Activated naive CD8-positive, alpha-beta T cell treated with anti-CD3 and anti-CD28 coated beads, Interleukin-2, amount 50 U/mL, for 24 hours (primary cell): ENCODE data around the gene GPR32.
A peak's percentile ranks its signal among the peaks of the same experiment; 100 is the strongest.
"Not testable (repeated sequence)": the region's sequence is repeated elsewhere in the genome, so short reads cannot be mapped to it uniquely, and the experiment has no call there.

Experiments
- ATAC-seq: fragments of 150-1000 bp; cut with Tn5 transposase; one replicate; pipeline ENCODE4 v1.10.0; 2021
- DNase-seq: peaks from one replicate; pipeline ENCODE4 v3.0.0; 2021
- H3K27ac Mint-ChIP-seq: one replicate; pipeline ENCODE4 v1.8.0; 2021; ENCODE audit warnings: mild to moderate bottlenecking, mixed read lengths
- H3K27me3 Mint-ChIP-seq: one replicate; pipeline ENCODE4 v1.8.0; 2021; ENCODE audit warnings: mixed read lengths
- H3K36me3 Mint-ChIP-seq: one replicate; pipeline ENCODE4 v1.8.0; 2021; ENCODE audit warnings: low read depth, mixed read lengths
- H3K4me1 Mint-ChIP-seq: one replicate; pipeline ENCODE4 v1.8.0; 2021; ENCODE audit warnings: mixed read lengths
- H3K4me3 Mint-ChIP-seq: one replicate; pipeline ENCODE4 v1.8.0; 2021; ENCODE audit warnings: mild to moderate bottlenecking, moderate library complexity, mixed read lengths
- H3K9me3 Mint-ChIP-seq: one replicate; pipeline ENCODE4 v1.8.0; 2021; ENCODE audit warnings: mixed read lengths

Gene GPR32, protein sequence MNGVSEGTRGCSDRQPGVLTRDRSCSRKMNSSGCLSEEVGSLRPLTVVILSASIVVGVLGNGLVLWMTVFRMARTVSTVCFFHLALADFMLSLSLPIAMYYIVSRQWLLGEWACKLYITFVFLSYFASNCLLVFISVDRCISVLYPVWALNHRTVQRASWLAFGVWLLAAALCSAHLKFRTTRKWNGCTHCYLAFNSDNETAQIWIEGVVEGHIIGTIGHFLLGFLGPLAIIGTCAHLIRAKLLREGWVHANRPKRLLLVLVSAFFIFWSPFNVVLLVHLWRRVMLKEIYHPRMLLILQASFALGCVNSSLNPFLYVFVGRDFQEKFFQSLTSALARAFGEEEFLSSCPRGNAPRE

GRCh38 chr19:50770164-50770563 lies at the start of gene GPR32:
GPR32 (plus strand) TSS chr19:50770464; CDS start chr19:50770601, 137 bp downstream.
- H3K27ac Mint-ChIP-seq, H3K4me1 Mint-ChIP-seq, H3K4me3 Mint-ChIP-seq, ATAC-seq, DNase-seq, H3K9me3 Mint-ChIP-seq, H3K36me3 Mint-ChIP-seq: not testable (repeated sequence)
- H3K27me3 Mint-ChIP-seq = peaks cover 30% of the 10 kb centered on the region

DNA sequence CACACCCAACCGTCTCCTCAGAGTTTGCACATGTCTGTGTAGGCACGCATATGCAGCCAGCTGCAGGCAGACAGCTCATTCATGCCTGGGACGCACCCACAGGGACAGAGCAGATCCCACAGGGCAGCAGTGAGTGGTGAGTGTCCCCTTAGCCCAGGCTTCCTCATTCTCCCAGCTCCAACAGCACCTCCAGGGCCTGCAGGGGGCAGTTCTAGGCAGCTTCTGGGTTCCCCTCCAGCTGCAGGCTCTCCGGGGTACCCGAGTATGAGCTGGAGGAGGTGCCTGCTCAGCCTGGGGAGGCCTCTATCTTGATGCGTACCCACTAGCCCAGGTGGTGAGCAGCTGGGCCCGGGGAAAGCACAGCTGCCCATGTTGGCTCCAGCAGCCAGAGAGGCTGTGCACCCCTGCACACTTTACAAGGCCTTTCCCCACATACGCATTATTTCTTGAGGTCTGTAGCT lies 49.3 kb upstream of the GPR32 start:
- Mint-ChIP-seq H3K9me3 (no peaks in the 10 kb centered on the region), H3K4me1 (peaks cover 19% of the 10 kb centered on the region), H3K27ac (no peak overlapping the region), H3K36me3 (no peaks in the 10 kb centered on the region), H3K4me3 (no peak overlapping the region), H3K27me3 (peaks cover 47% of the 10 kb centered on the region)
- ATAC-seq (no peak), DNase-seq (no peak)

GRCh38 chr19:50721441-50722137 lies 48.7 kb upstream of the GPR32 start:
- no peak overlapping the region for H3K4me3 Mint-ChIP-seq
- H3K27ac Mint-ChIP-seq = no peak overlapping the region
- H3K27me3 Mint-ChIP-seq = peaks cover 46% of the 10 kb centered on the region
- DNase-seq = no peak
- H3K9me3 Mint-ChIP-seq = no peaks in the 10 kb centered on the region
- ATAC-seq = no peak
- H3K4me1 Mint-ChIP-seq = peaks cover 24% of the 10 kb centered on the region
- H3K36me3 Mint-ChIP-seq = peaks cover 2% of the 10 kb centered on the region

DNA sequence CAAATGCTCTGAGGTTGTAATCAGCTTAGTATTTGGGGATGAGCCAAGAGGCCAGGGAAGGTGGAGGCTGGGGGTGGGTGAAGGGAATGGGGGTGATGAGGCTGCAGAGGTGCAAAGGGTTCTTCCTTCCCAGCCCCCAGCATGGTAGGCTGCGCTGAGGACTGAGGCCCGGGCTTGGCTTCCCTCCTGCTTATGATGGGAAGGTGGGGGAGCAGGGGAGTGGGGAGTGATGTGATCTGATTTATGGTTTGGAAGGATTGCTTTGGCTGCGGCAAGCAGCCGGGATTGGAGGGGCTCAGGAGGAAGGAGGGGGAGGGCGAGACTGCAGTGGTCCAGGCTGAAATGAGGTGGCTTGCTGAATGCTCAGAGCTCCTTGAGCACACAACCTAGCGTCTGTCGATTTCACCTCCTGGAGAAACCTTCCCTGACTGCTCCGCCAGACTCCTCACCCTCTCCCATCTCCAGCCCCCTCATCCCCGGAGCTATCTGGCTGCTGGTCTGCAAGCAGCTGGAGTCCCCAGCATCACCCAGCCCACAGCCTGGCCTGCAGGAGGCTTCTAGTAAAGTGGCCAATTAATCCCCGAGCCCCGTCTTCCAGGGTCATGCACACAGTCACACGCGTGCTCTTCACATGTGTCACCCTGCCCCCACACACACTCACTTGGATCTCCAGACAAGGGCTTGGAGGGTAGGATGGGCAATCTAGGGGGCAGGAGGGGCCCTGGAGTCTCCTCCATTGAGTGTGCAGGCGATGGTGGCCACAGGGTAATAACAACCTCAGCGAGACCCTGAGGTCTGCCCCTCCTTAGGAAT lies 47.9 kb upstream of the GPR32 start:
- H3K27ac Mint-ChIP-seq = no peak overlapping the region
- no peak for DNase-seq
- H3K4me1 Mint-ChIP-seq = peaks cover 27% of the 10 kb centered on the region
- no peaks in the 10 kb centered on the region for H3K9me3 Mint-ChIP-seq
- H3K4me3 Mint-ChIP-seq = no peak overlapping the region
- ATAC-seq = no peak
- H3K27me3 Mint-ChIP-seq = peaks cover 42% of the 10 kb centered on the region
- H3K36me3 Mint-ChIP-seq = peaks cover 7% of the 10 kb centered on the region

- Mint-ChIP-seq H3K4me1 (peaks cover 32% of the 10 kb centered on the region), H3K27me3 (peaks cover 38% of the 10 kb centered on the region), H3K9me3 (no peaks in the 10 kb centered on the region), H3K27ac (no peak within 1 kb of the TSS), H3K36me3 (peaks cover 8% of the 10 kb centered on the region), H3K4me3 (peak within 1 kb of the TSS; percentile 84)
- DNase-seq = no peak
- ATAC-seq = no peak
Measured at GRCh38 chr19:50723069-50723468, 47.2 kb upstream of the GPR32 start, which contains the start of gene CLEC11A. CLEC11A (plus strand) TSS chr19:50723364; CDS start chr19:50723526, 162 bp downstream.

GRCh38 chr19:50723735-50724521 lies 46.3 kb upstream of the GPR32 start:
- no peak for DNase-seq
- H3K36me3 Mint-ChIP-seq = peaks cover 8% of the 10 kb centered on the region
- H3K27ac Mint-ChIP-seq = peak overlapping the region; percentile 55
- H3K4me3 Mint-ChIP-seq = peak overlapping the region; percentile 84
- peaks cover 37% of the 10 kb centered on the region for H3K4me1 Mint-ChIP-seq
- peaks cover 38% of the 10 kb centered on the region for H3K27me3 Mint-ChIP-seq
- no peak for ATAC-seq
- no peaks in the 10 kb centered on the region for H3K9me3 Mint-ChIP-seq

GRCh38 chr19:50724522-50725217 lies 45.6 kb upstream of the GPR32 start:
- Mint-ChIP-seq H3K4me1 (peaks cover 37% of the 10 kb centered on the region), H3K9me3 (no peaks in the 10 kb centered on the region), H3K36me3 (peaks cover 8% of the 10 kb centered on the region), H3K27me3 (peaks cover 40% of the 10 kb centered on the region), H3K27ac (peak overlapping the region; percentile 81), H3K4me3 (peak overlapping the region; percentile 84)
- ATAC-seq = peak; percentile 78
- DNase-seq = peak; percentile 98

- Mint-ChIP-seq H3K9me3 (no peaks in the 10 kb centered on the region), H3K27me3 (peaks cover 38% of the 10 kb centered on the region), H3K4me1 (peaks cover 36% of the 10 kb centered on the region), H3K27ac (peak overlapping the region; percentile 81), H3K36me3 (peaks cover 8% of the 10 kb centered on the region), H3K4me3 (peak overlapping the region; percentile 84)
- ATAC-seq (peak; percentile 44), DNase-seq (no peak)
Measured at GRCh38 chr19:50725218-50725910, 44.9 kb upstream of the GPR32 start.

DNA sequence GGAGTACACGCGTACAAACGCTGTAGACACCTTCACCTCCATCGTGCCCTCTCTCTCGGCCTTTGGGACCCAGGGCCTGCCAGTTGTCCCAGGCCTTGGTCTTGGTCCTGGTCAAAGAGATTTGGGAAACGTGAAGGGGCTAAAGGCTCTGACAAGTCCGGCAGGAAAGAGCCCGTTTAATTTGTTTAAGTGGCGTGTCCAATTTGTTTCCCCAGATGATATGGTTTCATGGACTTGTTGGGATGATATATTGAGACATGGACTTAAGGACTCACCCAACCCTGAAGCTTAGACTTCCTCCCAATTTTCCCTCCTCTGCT lies 44.4 kb upstream of the GPR32 start:
- Mint-ChIP-seq H3K27me3 (peaks cover 33% of the 10 kb centered on the region), H3K4me3 (peak overlapping the region; percentile 84), H3K36me3 (peaks cover 8% of the 10 kb centered on the region), H3K9me3 (no peaks in the 10 kb centered on the region), H3K27ac (peak overlapping the region; percentile 81), H3K4me1 (peaks cover 33% of the 10 kb centered on the region)
- ATAC-seq = no peak
- DNase-seq = no peak

- no peaks in the 10 kb centered on the region for H3K9me3 Mint-ChIP-seq
- H3K4me1 Mint-ChIP-seq = peaks cover 31% of the 10 kb centered on the region
- H3K27me3 Mint-ChIP-seq = peaks cover 17% of the 10 kb centered on the region
- peaks cover 8% of the 10 kb centered on the region for H3K36me3 Mint-ChIP-seq
- peak; percentile 75 for ATAC-seq
- peak overlapping the region; percentile 70 for H3K4me3 Mint-ChIP-seq
- peak; percentile 92 for DNase-seq
- H3K27ac Mint-ChIP-seq = peak overlapping the region; percentile 87
Measured at GRCh38 chr19:50728084-50728737, 42.1 kb upstream of the GPR32 start.

GRCh38 chr19:50729894-50730293 lies 40.4 kb upstream of the GPR32 start:
- DNase-seq (no peak), ATAC-seq (no peak)
- Mint-ChIP-seq H3K36me3 (peaks cover 8% of the 10 kb centered on the region), H3K27me3 (peaks cover 12% of the 10 kb centered on the region), H3K4me3 (no peak overlapping the region), H3K4me1 (peaks cover 28% of the 10 kb centered on the region), H3K9me3 (no peaks in the 10 kb centered on the region), H3K27ac (no peak overlapping the region)

DNA sequence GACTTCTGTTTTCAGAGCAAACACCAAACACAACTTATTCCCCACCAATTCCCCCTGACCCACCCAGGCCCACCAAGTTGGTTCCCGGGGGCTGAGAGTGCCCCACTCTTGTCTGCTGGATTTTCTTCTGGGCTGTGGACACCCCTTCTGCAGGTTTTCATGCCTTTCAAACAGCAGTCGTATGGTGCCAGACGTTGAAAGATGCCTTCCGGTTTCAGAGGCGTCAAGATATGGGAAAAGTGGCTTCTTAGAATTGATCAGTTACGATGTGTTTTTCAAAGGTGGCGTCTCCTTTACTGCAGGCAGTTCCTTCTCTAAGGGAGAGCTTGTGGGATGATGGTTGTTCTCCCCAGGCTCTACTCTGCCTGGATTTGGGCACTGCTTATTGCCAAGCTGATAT lies 34.4 kb upstream of the GPR32 start:
- Mint-ChIP-seq H3K9me3 (no peaks in the 10 kb centered on the region), H3K4me3 (no peak overlapping the region), H3K4me1 (no peaks in the 10 kb centered on the region), H3K36me3 (no peaks in the 10 kb centered on the region), H3K27ac (no peak overlapping the region), H3K27me3 (peaks cover 36% of the 10 kb centered on the region)
- ATAC-seq (no peak), DNase-seq (no peak)

GRCh38 chr19:50736338-50736737 lies 33.9 kb upstream of the GPR32 start:
- H3K27me3 Mint-ChIP-seq = peaks cover 37% of the 10 kb centered on the region
- H3K27ac Mint-ChIP-seq = no peak overlapping the region

More at GRCh38 chr19:50736338-50736737, 33.9 kb upstream of the GPR32 start:
- H3K4me1 Mint-ChIP-seq = no peaks in the 10 kb centered on the region
- no peaks in the 10 kb centered on the region for H3K36me3 Mint-ChIP-seq
- H3K4me3 Mint-ChIP-seq = no peak overlapping the region
- DNase-seq (no peak), ATAC-seq (no peak)
- no peaks in the 10 kb centered on the region for H3K9me3 Mint-ChIP-seq
